ENCODE measurements around the gene CAMK1. TPM values are rescaled to one million over a fixed set of nuclear protein-coding genes. Genes with fewer than 3 reads are reported as not detected.

CAMK1 gene
- total RNA-seq, 1 experiment from 2014 or later = 19.7 TPM

DNA sequence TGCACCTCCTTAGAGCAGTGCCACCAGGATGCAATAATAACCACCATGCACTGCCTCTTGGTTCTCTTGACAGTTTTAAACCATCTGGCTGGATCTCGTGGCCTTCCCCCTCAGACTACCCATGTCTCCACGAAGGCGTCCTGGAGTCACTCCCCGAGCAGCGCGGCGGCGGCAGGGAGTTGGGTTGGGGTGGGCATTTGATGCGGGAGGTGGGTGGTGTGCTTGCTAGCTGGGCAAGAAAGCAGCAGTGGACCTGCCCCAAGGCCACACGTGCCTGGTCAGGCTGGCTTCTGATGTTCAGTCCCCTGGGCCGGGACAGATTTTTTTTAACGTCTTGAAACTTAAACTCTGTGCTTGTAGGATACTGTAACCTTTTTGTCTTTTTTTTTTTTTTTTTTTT, 36.4 kb upstream of the CAMK1 start:
- DNase-seq (ENCODE audit: low read depth, low spot score) (no peak), ATAC-seq (no peak)
- CTCF ChIA-PET = no interaction called here
- Histone ChIP-seq H4K20me1 (ENCODE audit: insufficient read depth) (no peaks in the 10 kb centered on the region), H3K4me3 (replicated peaks in 1 of 2; ENCODE audit: low read depth in 1 of 2, low read length in 2 of 2) (no peak overlapping the region), H3K4me1 (ENCODE audit: control insufficient read depth in 1 of 2, insufficient read depth in 2 of 2, low read length in 2 of 2) (peaks cover 11 to 33% of the 10 kb centered on the region in 2 experiments; a peak in 3 of 4 replicates), H2AFZ (ENCODE audit: low read depth, low read length, poor library complexity, severe bottlenecking) (no peak overlapping the region), H3K79me2 (ENCODE audit: insufficient read depth, low read length) (peaks cover 3% of the 10 kb centered on the region; the same call in 1 of the 2 replicates), H3K9ac (ENCODE audit: low read length) (no peak overlapping the region), H3K9me3 (ENCODE audit: control insufficient read depth in 1 of 2, insufficient read depth in 1 of 2, low read depth in 1 of 2, low read length in 2 of 2) (no peaks in the 10 kb centered on the region), H3K36me3 (ENCODE audit: control insufficient read depth in 1 of 2, insufficient read depth in 2 of 2, low read length in 2 of 2) (peaks cover 36 to 40% of the 10 kb centered on the region in 2 experiments), H3K9me2 (ENCODE audit: insufficient read depth) (no peaks in the 10 kb centered on the region), H3K4me2 (ENCODE audit: low read length) (no peak overlapping the region), H3K27me3 (ENCODE audit: insufficient read depth, low read length) (no peaks in the 10 kb centered on the region), H3K27ac (ENCODE audit: low read depth, low read length) (no peak overlapping the region)
- TF ChIP-seq EZH2phosphoT487 (IDR thresholded peaks at IDR 0.05; ENCODE audit: borderline replicate concordance) = no peak
- no peak for TF ChIP-seq SIN3A (IDR thresholded peaks at IDR 0.05; ENCODE audit: low read depth)
- TF ChIP-seq RAD21 (IDR thresholded peaks at IDR 0.05; ENCODE audit: low read depth) = no peak
- TF ChIP-seq, protein P1, sequence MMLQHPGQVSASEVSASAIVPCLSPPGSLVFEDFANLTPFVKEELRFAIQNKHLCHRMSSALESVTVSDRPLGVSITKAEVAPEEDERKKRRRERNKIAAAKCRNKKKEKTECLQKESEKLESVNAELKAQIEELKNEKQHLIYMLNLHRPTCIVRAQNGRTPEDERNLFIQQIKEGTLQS (IDR thresholded peaks at IDR 0.05) = no peak
- TF ChIP-seq CBX3 (IDR thresholded peaks at IDR 0.05; ENCODE audit: low read depth) = no peak
- no peak for TF ChIP-seq JUND (IDR thresholded peaks at IDR 0.05)
- no peak for TF ChIP-seq ELF1 (IDR thresholded peaks at IDR 0.05; ENCODE audit: borderline replicate concordance, low read depth)
- no peak for TF ChIP-seq SRF (IDR thresholded peaks at IDR 0.05; ENCODE audit: low read depth)
- no peak for TF ChIP-seq POLR2A (IDR thresholded peaks at IDR 0.05; ENCODE audit: borderline replicate concordance, extremely low read depth, insufficient read depth, insufficient read length)
- TF ChIP-seq EGR1 (IDR thresholded peaks at IDR 0.05; ENCODE audit: low read depth) = no peak
- TF ChIP-seq, protein P2, sequence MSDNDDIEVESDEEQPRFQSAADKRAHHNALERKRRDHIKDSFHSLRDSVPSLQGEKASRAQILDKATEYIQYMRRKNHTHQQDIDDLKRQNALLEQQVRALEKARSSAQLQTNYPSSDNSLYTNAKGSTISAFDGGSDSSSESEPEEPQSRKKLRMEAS (IDR thresholded peaks at IDR 0.05) = no peak
- TF ChIP-seq SP1 (IDR thresholded peaks at IDR 0.05; ENCODE audit: low read depth) = no peak
- no TSS peak for BruUV-seq (replicated peaks)
- POLR2A ChIA-PET = no interaction called here
- RAD21 ChIA-PET (ENCODE audit: low non-redundant PET in 1 of 2, low total read pairs in 2 of 2, uncharacterized antibody in 2 of 2, unreplicated experiment in 2 of 2) = no interaction called here
- intact Hi-C loops (cut with micrococcal nuclease) = loop anchor here (10.0 kb wide), 1 partner anchor 301 kb away; no protein-coding TSS in a partner anchor

DNA sequence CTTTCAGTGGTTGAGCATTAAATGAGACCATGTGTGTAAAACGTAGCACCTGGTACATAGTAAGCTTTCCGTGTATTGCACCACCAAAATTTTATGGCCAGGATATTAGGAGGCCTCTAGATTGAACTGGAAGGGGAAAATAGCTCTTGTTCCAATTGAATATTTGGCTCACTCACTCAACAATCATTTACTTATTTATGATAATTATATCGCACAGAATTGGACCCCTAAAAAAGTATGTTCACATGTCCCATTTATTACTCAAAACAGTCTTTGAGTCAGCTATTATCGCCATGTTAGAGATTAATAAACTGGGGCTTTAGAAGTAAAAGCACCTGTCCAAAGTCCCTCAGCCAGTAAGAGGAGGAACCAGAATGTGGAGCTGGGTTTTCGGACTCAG, 35.2 kb upstream of the CAMK1 start:
- no peak overlapping the region for H3K4me2 ChIP-seq (ENCODE audit: low read length)
- peaks cover 7 to 25% of the 10 kb centered on the region in 2 experiments; a peak in 3 of 4 replicates for H3K4me1 ChIP-seq (ENCODE audit: control insufficient read depth in 1 of 2, insufficient read depth in 2 of 2, low read length in 2 of 2)
- peaks cover 6% of the 10 kb centered on the region; the same call in 1 of the 2 replicates for H3K79me2 ChIP-seq (ENCODE audit: insufficient read depth, low read length)
- H3K4me3 ChIP-seq (replicated peaks in 1 of 2; ENCODE audit: low read depth in 1 of 2, low read length in 2 of 2) = no peak overlapping the region
- DNase-seq (ENCODE audit: low read depth, low spot score) (no peak), ATAC-seq (no peak)
- intact Hi-C loops (cut with micrococcal nuclease) = loop anchor here (10.0 kb wide), 1 partner anchor 300 kb away; no protein-coding TSS in a partner anchor
- no peaks in the 10 kb centered on the region for H4K20me1 ChIP-seq (ENCODE audit: insufficient read depth)
- H3K9me3 ChIP-seq (ENCODE audit: control insufficient read depth in 1 of 2, insufficient read depth in 1 of 2, low read depth in 1 of 2, low read length in 2 of 2) = no peaks in the 10 kb centered on the region
- H3K27me3 ChIP-seq (ENCODE audit: insufficient read depth, low read length) = no peaks in the 10 kb centered on the region
- H3K27ac ChIP-seq (ENCODE audit: low read depth, low read length) = no peak overlapping the region
- CTCF ChIA-PET = no interaction called here
- BruUV-seq (replicated peaks) = no TSS peak
- no peak overlapping the region for H3K9ac ChIP-seq (ENCODE audit: low read length)
- H3K9me2 ChIP-seq (ENCODE audit: insufficient read depth) = no peaks in the 10 kb centered on the region
- POLR2A ChIA-PET = no interaction called here
- RAD21 ChIA-PET (ENCODE audit: low non-redundant PET in 1 of 2, low total read pairs in 2 of 2, uncharacterized antibody in 2 of 2, unreplicated experiment in 2 of 2) = no interaction called here
- peaks cover 45 to 47% of the 10 kb centered on the region in 2 experiments for H3K36me3 ChIP-seq (ENCODE audit: control insufficient read depth in 1 of 2, insufficient read depth in 2 of 2, low read length in 2 of 2)
- H2AFZ ChIP-seq (ENCODE audit: low read depth, low read length, poor library complexity, severe bottlenecking) = no peak overlapping the region
- TF ChIP-seq POLR2AphosphoS5 (IDR thresholded peaks at IDR 0.05; ENCODE audit: low read depth, low read length) (no peak), YY1 (IDR thresholded peaks at IDR 0.05; ENCODE audit: extremely low read depth, insufficient replicate concordance, low read depth, low read length) (no peak), SP1 (IDR thresholded peaks at IDR 0.05; ENCODE audit: low read depth) (no peak), TCF7L2 (IDR thresholded peaks at IDR 0.05; ENCODE audit: borderline replicate concordance, extremely low read depth, insufficient read depth, insufficient read length) (no peak), ELF1 (IDR thresholded peaks at IDR 0.05; ENCODE audit: borderline replicate concordance, low read depth) (no peak), FOSL1 (IDR thresholded peaks at IDR 0.05; ENCODE audit: low read depth) (no peak), EGR1 (IDR thresholded peaks at IDR 0.05; ENCODE audit: low read depth) (no peak), ZFX (IDR thresholded peaks at IDR 0.05) (no peak), RAD21 (IDR thresholded peaks at IDR 0.05; ENCODE audit: low read depth) (no peak), CEBPB (IDR thresholded peaks at IDR 0.05; ENCODE audit: low read depth) (no peak), POLR2A (IDR thresholded peaks at IDR 0.05; ENCODE audit: borderline replicate concordance, extremely low read depth, insufficient read depth, insufficient read length) (no peak)
- TF ChIP-seq, protein P3, sequence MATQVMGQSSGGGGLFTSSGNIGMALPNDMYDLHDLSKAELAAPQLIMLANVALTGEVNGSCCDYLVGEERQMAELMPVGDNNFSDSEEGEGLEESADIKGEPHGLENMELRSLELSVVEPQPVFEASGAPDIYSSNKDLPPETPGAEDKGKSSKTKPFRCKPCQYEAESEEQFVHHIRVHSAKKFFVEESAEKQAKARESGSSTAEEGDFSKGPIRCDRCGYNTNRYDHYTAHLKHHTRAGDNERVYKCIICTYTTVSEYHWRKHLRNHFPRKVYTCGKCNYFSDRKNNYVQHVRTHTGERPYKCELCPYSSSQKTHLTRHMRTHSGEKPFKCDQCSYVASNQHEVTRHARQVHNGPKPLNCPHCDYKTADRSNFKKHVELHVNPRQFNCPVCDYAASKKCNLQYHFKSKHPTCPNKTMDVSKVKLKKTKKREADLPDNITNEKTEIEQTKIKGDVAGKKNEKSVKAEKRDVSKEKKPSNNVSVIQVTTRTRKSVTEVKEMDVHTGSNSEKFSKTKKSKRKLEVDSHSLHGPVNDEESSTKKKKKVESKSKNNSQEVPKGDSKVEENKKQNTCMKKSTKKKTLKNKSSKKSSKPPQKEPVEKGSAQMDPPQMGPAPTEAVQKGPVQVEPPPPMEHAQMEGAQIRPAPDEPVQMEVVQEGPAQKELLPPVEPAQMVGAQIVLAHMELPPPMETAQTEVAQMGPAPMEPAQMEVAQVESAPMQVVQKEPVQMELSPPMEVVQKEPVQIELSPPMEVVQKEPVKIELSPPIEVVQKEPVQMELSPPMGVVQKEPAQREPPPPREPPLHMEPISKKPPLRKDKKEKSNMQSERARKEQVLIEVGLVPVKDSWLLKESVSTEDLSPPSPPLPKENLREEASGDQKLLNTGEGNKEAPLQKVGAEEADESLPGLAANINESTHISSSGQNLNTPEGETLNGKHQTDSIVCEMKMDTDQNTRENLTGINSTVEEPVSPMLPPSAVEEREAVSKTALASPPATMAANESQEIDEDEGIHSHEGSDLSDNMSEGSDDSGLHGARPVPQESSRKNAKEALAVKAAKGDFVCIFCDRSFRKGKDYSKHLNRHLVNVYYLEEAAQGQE (IDR thresholded peaks at IDR 0.05; ENCODE audit: low read depth) = no peak
- TF ChIP-seq, protein P1 (IDR thresholded peaks at IDR 0.05) = no peak
